K562 (cell line): ENCODE results near the gene OTULINL.

ENCODE experiments used
- CBFA2T2 ChIP-seq: fragments of 450-650 bp; conservative IDR thresholded peaks from 2 replicates; pipeline ENCODE4 v1.6.1; 2017; ENCODE audit warnings: mild to moderate bottlenecking
- FOXO4 ChIP-seq: fragments of 450-650 bp; formaldehyde crosslinking; IDR thresholded peaks from 2 replicates; pipeline ENCODE4 v1.4.0; 2020; ENCODE audit warnings: mild to moderate bottlenecking, moderate library complexity
- MGA ChIP-seq: fragments of 450-650 bp; IDR thresholded peaks from 2 replicates; pipeline ENCODE4 v1.6.1; 2016; ENCODE audit warnings: mild to moderate bottlenecking, moderate library complexity
- MYC ChIP-seq, 2 experiments: fragments of 250-450 bp in 1 of 2; sonication (Bioruptor Pico) in 1 of 2; IDR thresholded peaks; 2 replicates each; pipeline versions ENCODE4 v1.5.1 to v1.6.1; 2012 to 2021; ENCODE audit warnings: low read depth in 2 of 2, borderline replicate concordance in 1 of 2, improper control_type of control experiment in 1 of 2, low read length in 1 of 2, mild to moderate bottlenecking in 1 of 2, moderate library complexity in 1 of 2
- NR2C1 ChIP-seq, 2 experiments: fragments of 450-650 bp; IDR thresholded peaks; 2 replicates each; pipeline ENCODE4 v1.6.1; 2017; ENCODE audit warnings: mild to moderate bottlenecking in 2 of 2, antibody characterized with exemption in 1 of 2, inconsistent platforms in 1 of 2, missing compliant biosample characterization in 1 of 2, missing genetic modification characterization in 1 of 2
- POLR2A ChIP-seq: fragments of 450-650 bp; conservative IDR thresholded peaks from 2 replicates; pipeline ENCODE4 v1.6.1; 2016
- RNF2 ChIP-seq: sonication (generic); IDR thresholded peaks from 2 replicates; pipeline ENCODE4 v1.6.1; 2016
- ZNF408 ChIP-seq: fragments of 250-450 bp; sonication (Bioruptor Pico); IDR thresholded peaks from 2 replicates; pipeline ENCODE4 v1.4.0; 2020; ENCODE audit warnings: low read depth, mild to moderate bottlenecking, moderate library complexity
- TF ChIP-seq, protein P1 (sequence below): fragments of 200-800 bp; sonication (Bioruptor generic); IDR thresholded peaks from 2 replicates; pipeline ENCODE4 v1.6.1; 2016; ENCODE audit warnings: missing genetic modification characterization, missing compliant biosample characterization
- TF ChIP-seq, protein P2 (sequence below), 3 experiments: IDR thresholded peaks in 2 of 3; conservative IDR thresholded peaks in 1 of 3; 2 replicates each; pipeline ENCODE4 v1.5.1; 2011 to 2012; ENCODE audit warnings: low read length in 3 of 3, mild to moderate bottlenecking in 3 of 3, control low read depth in 2 of 3, improper control_type of control experiment in 1 of 3, inconsistent platforms in 1 of 3, low read depth in 1 of 3, mixed read lengths in 1 of 3, moderate library complexity in 1 of 3; ENCODE audit not compliant: insufficient read depth in 2 of 3
- TF ChIP-seq, protein P3 (sequence below): fragments of 450-650 bp; formaldehyde crosslinking; IDR thresholded peaks from 2 replicates; pipeline ENCODE4 v1.4.0; 2022; ENCODE audit warnings: missing genetic modification characterization

- TF ChIP-seq MGA (no peak), ZNF408 (no peak), CBFA2T2 (no peak), NR2C1 (IDR thresholded peaks at IDR 0.05) (no peak), NR2C1 (tag; IDR thresholded peaks at IDR 0.05) (no peak), FOXO4 (CRISPR knock-in tag) (no peak), POLR2A (no peak), RNF2 (no peak), MYC (IDR thresholded peaks at IDR 0.05; ENCODE audit: low read depth, low read length) (no peak), MYC (CRISPR knock-in tag; IDR thresholded peaks at IDR 0.05; ENCODE audit: borderline replicate concordance, low read depth) (no peak)
- TF ChIP-seq, protein P1, sequence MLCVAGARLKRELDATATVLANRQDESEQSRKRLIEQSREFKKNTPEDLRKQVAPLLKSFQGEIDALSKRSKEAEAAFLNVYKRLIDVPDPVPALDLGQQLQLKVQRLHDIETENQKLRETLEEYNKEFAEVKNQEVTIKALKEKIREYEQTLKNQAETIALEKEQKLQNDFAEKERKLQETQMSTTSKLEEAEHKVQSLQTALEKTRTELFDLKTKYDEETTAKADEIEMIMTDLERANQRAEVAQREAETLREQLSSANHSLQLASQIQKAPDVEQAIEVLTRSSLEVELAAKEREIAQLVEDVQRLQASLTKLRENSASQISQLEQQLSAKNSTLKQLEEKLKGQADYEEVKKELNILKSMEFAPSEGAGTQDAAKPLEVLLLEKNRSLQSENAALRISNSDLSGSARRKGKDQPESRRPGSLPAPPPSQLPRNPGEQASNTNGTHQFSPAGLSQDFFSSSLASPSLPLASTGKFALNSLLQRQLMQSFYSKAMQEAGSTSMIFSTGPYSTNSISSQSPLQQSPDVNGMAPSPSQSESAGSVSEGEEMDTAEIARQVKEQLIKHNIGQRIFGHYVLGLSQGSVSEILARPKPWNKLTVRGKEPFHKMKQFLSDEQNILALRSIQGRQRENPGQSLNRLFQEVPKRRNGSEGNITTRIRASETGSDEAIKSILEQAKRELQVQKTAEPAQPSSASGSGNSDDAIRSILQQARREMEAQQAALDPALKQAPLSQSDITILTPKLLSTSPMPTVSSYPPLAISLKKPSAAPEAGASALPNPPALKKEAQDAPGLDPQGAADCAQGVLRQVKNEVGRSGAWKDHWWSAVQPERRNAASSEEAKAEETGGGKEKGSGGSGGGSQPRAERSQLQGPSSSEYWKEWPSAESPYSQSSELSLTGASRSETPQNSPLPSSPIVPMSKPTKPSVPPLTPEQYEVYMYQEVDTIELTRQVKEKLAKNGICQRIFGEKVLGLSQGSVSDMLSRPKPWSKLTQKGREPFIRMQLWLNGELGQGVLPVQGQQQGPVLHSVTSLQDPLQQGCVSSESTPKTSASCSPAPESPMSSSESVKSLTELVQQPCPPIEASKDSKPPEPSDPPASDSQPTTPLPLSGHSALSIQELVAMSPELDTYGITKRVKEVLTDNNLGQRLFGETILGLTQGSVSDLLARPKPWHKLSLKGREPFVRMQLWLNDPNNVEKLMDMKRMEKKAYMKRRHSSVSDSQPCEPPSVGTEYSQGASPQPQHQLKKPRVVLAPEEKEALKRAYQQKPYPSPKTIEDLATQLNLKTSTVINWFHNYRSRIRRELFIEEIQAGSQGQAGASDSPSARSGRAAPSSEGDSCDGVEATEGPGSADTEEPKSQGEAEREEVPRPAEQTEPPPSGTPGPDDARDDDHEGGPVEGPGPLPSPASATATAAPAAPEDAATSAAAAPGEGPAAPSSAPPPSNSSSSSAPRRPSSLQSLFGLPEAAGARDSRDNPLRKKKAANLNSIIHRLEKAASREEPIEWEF, result no peak
- TF ChIP-seq, protein P2, sequence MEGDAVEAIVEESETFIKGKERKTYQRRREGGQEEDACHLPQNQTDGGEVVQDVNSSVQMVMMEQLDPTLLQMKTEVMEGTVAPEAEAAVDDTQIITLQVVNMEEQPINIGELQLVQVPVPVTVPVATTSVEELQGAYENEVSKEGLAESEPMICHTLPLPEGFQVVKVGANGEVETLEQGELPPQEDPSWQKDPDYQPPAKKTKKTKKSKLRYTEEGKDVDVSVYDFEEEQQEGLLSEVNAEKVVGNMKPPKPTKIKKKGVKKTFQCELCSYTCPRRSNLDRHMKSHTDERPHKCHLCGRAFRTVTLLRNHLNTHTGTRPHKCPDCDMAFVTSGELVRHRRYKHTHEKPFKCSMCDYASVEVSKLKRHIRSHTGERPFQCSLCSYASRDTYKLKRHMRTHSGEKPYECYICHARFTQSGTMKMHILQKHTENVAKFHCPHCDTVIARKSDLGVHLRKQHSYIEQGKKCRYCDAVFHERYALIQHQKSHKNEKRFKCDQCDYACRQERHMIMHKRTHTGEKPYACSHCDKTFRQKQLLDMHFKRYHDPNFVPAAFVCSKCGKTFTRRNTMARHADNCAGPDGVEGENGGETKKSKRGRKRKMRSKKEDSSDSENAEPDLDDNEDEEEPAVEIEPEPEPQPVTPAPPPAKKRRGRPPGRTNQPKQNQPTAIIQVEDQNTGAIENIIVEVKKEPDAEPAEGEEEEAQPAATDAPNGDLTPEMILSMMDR (IDR thresholded peaks at IDR 0.05 in 2 of 3, conservative IDR thresholded peaks at IDR 0.05 in 1 of 3; ENCODE audit: insufficient read depth in 2 of 3, low read depth in 1 of 3, low read length in 3 of 3), result no peak
- TF ChIP-seq, protein P3, sequence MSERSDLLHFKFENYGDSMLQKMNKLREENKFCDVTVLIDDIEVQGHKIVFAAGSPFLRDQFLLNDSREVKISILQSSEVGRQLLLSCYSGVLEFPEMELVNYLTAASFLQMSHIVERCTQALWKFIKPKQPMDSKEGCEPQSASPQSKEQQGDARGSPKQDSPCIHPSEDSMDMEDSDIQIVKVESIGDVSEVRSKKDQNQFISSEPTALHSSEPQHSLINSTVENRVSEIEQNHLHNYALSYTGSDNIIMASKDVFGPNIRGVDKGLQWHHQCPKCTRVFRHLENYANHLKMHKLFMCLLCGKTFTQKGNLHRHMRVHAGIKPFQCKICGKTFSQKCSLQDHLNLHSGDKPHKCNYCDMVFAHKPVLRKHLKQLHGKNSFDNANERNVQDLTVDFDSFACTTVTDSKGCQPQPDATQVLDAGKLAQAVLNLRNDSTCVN, result no peak
Observed at GRCh38 chr5:14572385-14572784, 9.2 kb upstream of the OTULINL start.
